HG02885 (cell line): ENCODE results near the gene ZNF521.

Experiments used
- ATAC-seq: cut with Tn5 transposase; IDR thresholded peaks from one replicate; pipeline ENCODE4 v1.9.1; 2021; ENCODE audit warnings: mild to moderate bottlenecking; ENCODE audit not compliant: unreplicated experiment, poor library complexity

Gene ZNF521

GRCh38 chr18:25137197-25137472 lies 214.8 kb downstream of the ZNF521 start:
- no peak for ATAC-seq

- ATAC-seq: no peak
Observed at GRCh38 chr18:25136416-25137196, 215.4 kb downstream of the ZNF521 start.

- ATAC-seq: no peak
Observed at GRCh38 chr18:25134861-25135260, 217.1 kb downstream of the ZNF521 start.

GRCh38 chr18:25133879-25134278 lies 218.1 kb downstream of the ZNF521 start:
- ATAC-seq: no peak

GRCh38 chr18:25132786-25133496 lies 219.0 kb downstream of the ZNF521 start:
- ATAC-seq: no peak

GRCh38 chr18:25126751-25127150 lies 225.2 kb downstream of the ZNF521 start:
- no peak for ATAC-seq

- ATAC-seq: no peak
Observed at GRCh38 chr18:25125680-25126079, 226.3 kb downstream of the ZNF521 start.

GRCh38 chr18:25123438-25124232 lies 228.3 kb downstream of the ZNF521 start:
- no peak for ATAC-seq

- no peak for ATAC-seq
Observed at GRCh38 chr18:25121442-25121841, 230.5 kb downstream of the ZNF521 start.

- no peak for ATAC-seq
Observed at GRCh38 chr18:25113566-25113965, 238.4 kb downstream of the ZNF521 start.

- ATAC-seq: no peak
Observed at GRCh38 chr18:25112821-25113434, 239.0 kb downstream of the ZNF521 start.

- ATAC-seq: no peak
Observed at GRCh38 chr18:25111377-25112288, 240.3 kb downstream of the ZNF521 start.

GRCh38 chr18:25109484-25109883 lies 242.5 kb downstream of the ZNF521 start:
- ATAC-seq: no peak

- ATAC-seq: no peak
Observed at GRCh38 chr18:25103468-25104155, 248.4 kb downstream of the ZNF521 start.

- ATAC-seq: no peak
Observed at GRCh38 chr18:25102662-25103061, 249.3 kb downstream of the ZNF521 start.

GRCh38 chr18:25100418-25100817 lies 251.5 kb downstream of the ZNF521 start:
- no peak for ATAC-seq

GRCh38 chr18:25099895-25100294 lies 252.1 kb downstream of the ZNF521 start:
- no peak for ATAC-seq

GRCh38 chr18:25097569-25098056 lies 254.4 kb downstream of the ZNF521 start:
- no peak for ATAC-seq

- no peak for ATAC-seq
Observed at GRCh38 chr18:25097057-25097456, 254.9 kb downstream of the ZNF521 start.
